WTC11 (cell line): ENCODE data around the gene RNF182. TPM values are rescaled to one million over a fixed set of nuclear protein-coding genes. Genes with fewer than 3 reads are reported as not detected.

ENCODE experiments used
- ATAC-seq: fragments of 200-7000 bp; cut with Tn5 transposase; 2 replicates; pipeline ENCODE4 v1.10.0; 2021; ENCODE audit warnings: mild to moderate bottlenecking, moderate library complexity
- CTCF ChIA-PET: fragments of 300-600 bp; sonication (Branson Sonifier 250); formaldehyde crosslinking; loops from one replicate; lab custom pipeline; 2021; ENCODE audit warnings: antibody characterized with exemption; lab: Charles Lee
- POLR2A ChIA-PET: fragments of 350-600 bp; sonication (Branson Sonifier 250); formaldehyde crosslinking; loops from one replicate; lab custom pipeline; 2021; ENCODE audit warnings: antibody characterized with exemption; lab: Charles Lee
- DNase-seq: peaks from one replicate; pipeline ENCODE4 v3.0.0; 2021; ENCODE audit warnings: low spot score
- H3K27ac Mint-ChIP-seq: 2 replicates; pipeline ENCODE4 v1.8.0; 2021; ENCODE audit warnings: mixed read lengths
- H3K27me3 Mint-ChIP-seq: 2 replicates; pipeline ENCODE4 v1.8.0; 2021; ENCODE audit warnings: low read depth, mild to moderate bottlenecking, moderate library complexity, mixed read lengths
- H3K36me3 Mint-ChIP-seq: 2 replicates; pipeline ENCODE4 v1.8.0; 2021; ENCODE audit warnings: mixed read lengths
- H3K4me1 Mint-ChIP-seq: 2 replicates; pipeline ENCODE4 v1.8.0; 2022; ENCODE audit warnings: mixed read lengths
- H3K4me3 Mint-ChIP-seq: 2 replicates; pipeline ENCODE4 v1.8.0; 2021; ENCODE audit warnings: mild to moderate bottlenecking, moderate library complexity, mixed read lengths
- H3K9me3 Mint-ChIP-seq: 2 replicates; pipeline ENCODE4 v1.8.0; 2021; ENCODE audit warnings: mixed read lengths
- AFF4 ChIP-seq: sonication (generic); formaldehyde crosslinking; IDR thresholded peaks from 2 replicates; pipeline ENCODE4 v1.8.1; 2023; ENCODE audit warnings: mild to moderate bottlenecking, missing genetic modification reagents, borderline replicate concordance
- CBFB ChIP-seq: sonication (generic); formaldehyde crosslinking; IDR thresholded peaks from 2 replicates; pipeline ENCODE4 v1.8.1; 2022; ENCODE audit warnings: mild to moderate bottlenecking, low read depth, missing genetic modification reagents
- CREM ChIP-seq: sonication (generic); formaldehyde crosslinking; IDR thresholded peaks from 2 replicates; pipeline ENCODE4 v1.8.1; 2022; ENCODE audit warnings: mild to moderate bottlenecking, missing genetic modification reagents, moderate library complexity
- EMX1 ChIP-seq: fragments of 250-450 bp; sonication (Bioruptor Pico); IDR thresholded peaks from 2 replicates; pipeline ENCODE4 v1.8.0; 2021; ENCODE audit warnings: mild to moderate bottlenecking
- MXD4 ChIP-seq: fragments of 250-450 bp; sonication (Bioruptor Pico); IDR thresholded peaks from 2 replicates; pipeline ENCODE4 v1.8.0; 2021; ENCODE audit warnings: mild to moderate bottlenecking, moderate library complexity, borderline replicate concordance
- MYBL2 ChIP-seq: sonication (generic); formaldehyde crosslinking; IDR thresholded peaks from 2 replicates; pipeline ENCODE4 v1.8.1; 2023; ENCODE audit warnings: mild to moderate bottlenecking, moderate library complexity, missing genetic modification reagents
- NFATC4 ChIP-seq: fragments of 250-450 bp; sonication (Bioruptor Pico); IDR thresholded peaks from 2 replicates; pipeline ENCODE4 v1.9.0; 2021; ENCODE audit warnings: mild to moderate bottlenecking
- RORB ChIP-seq: fragments of 250-450 bp; sonication (Bioruptor Pico); IDR thresholded peaks from 2 replicates; pipeline ENCODE4 v1.9.0; 2021; ENCODE audit warnings: mild to moderate bottlenecking
- SOX15 ChIP-seq: fragments of 250-450 bp; sonication (Bioruptor Pico); IDR thresholded peaks from 2 replicates; pipeline ENCODE4 v1.9.0; 2021; ENCODE audit warnings: mild to moderate bottlenecking
- TEAD1 ChIP-seq: sonication (generic); formaldehyde crosslinking; IDR thresholded peaks from 2 replicates; pipeline ENCODE4 v1.8.0; 2022; ENCODE audit warnings: mild to moderate bottlenecking, missing genetic modification reagents
- ZBTB43 ChIP-seq: sonication (generic); formaldehyde crosslinking; IDR thresholded peaks from 2 replicates; pipeline ENCODE4 v1.8.1; 2023; ENCODE audit warnings: mild to moderate bottlenecking, missing genetic modification reagents
- ZNF219 ChIP-seq: sonication (generic); formaldehyde crosslinking; IDR thresholded peaks from 2 replicates; pipeline ENCODE4 v1.8.0; 2023; ENCODE audit warnings: missing genetic modification reagents, mild to moderate bottlenecking, borderline replicate concordance
- ZNF263 ChIP-seq: sonication (generic); formaldehyde crosslinking; IDR thresholded peaks from 2 replicates; pipeline ENCODE4 v1.8.1; 2022; ENCODE audit warnings: low read depth, mild to moderate bottlenecking, moderate library complexity, missing genetic modification reagents
- ZNF317 ChIP-seq: sonication (generic); formaldehyde crosslinking; IDR thresholded peaks from 2 replicates; pipeline ENCODE4 v1.8.1; 2023; ENCODE audit warnings: low read depth, mild to moderate bottlenecking, moderate library complexity, missing genetic modification reagents, borderline replicate concordance
- total RNA-seq: library from RNA; stranded (reverse); gene quantifications from 3 replicates; pipeline ENCODE4 v1.2.3, GENCODE V29; 2021
- TF ChIP-seq, protein P1 (sequence below): sonication (generic); formaldehyde crosslinking; IDR thresholded peaks from 2 replicates; pipeline ENCODE4 v1.8.0; 2023; ENCODE audit warnings: missing genetic modification reagents, mild to moderate bottlenecking, borderline replicate concordance
- TF ChIP-seq, protein P2 (sequence below): sonication (generic); formaldehyde crosslinking; IDR thresholded peaks from 2 replicates; pipeline ENCODE4 v1.8.0; 2023; ENCODE audit warnings: missing genetic modification reagents
- TF ChIP-seq, protein P3 (sequence below): sonication (generic); formaldehyde crosslinking; IDR thresholded peaks from 2 replicates; pipeline ENCODE4 v1.8.1; 2023; ENCODE audit warnings: mild to moderate bottlenecking, moderate library complexity, missing genetic modification reagents

RNF182 gene
- total RNA-seq, 1 experiment from 2014 or later, result 6.7 TPM

GRCh38 chr6:14001329-14002012, 76.7 kb downstream of the RNF182 start:
- ATAC-seq (no peak), DNase-seq (no peak)
- no peak overlapping the region for H3K4me3 Mint-ChIP-seq
- no peak overlapping the region for H3K27ac Mint-ChIP-seq
- H3K9me3 Mint-ChIP-seq, result peaks cover 18% of the 10 kb centered on the region
- CTCF ChIA-PET, result interaction anchor here (1.4 kb wide), 1 partner anchor 87 kb away, joined by 6 read pairs; no protein-coding TSS in a partner anchor
- H3K36me3 Mint-ChIP-seq, result peaks cover 2% of the 10 kb centered on the region; the same call in 1 of the 2 replicates
- POLR2A ChIA-PET, result no interaction called here
- H3K4me1 Mint-ChIP-seq, result peaks cover 16% of the 10 kb centered on the region
- no peaks in the 10 kb centered on the region for H3K27me3 Mint-ChIP-seq
- TF ChIP-seq MXD4 (CRISPR knock-in tag), result no peak
- no peak for TF ChIP-seq AFF4 (CRISPR knock-in tag)
- no peak for TF ChIP-seq EMX1 (CRISPR knock-in tag)
- no peak for TF ChIP-seq ZNF219 (CRISPR knock-in tag)
- TF ChIP-seq ZNF317 (CRISPR knock-in tag), result no peak
- TF ChIP-seq, all 79 proteins: peak for 0

DNA sequence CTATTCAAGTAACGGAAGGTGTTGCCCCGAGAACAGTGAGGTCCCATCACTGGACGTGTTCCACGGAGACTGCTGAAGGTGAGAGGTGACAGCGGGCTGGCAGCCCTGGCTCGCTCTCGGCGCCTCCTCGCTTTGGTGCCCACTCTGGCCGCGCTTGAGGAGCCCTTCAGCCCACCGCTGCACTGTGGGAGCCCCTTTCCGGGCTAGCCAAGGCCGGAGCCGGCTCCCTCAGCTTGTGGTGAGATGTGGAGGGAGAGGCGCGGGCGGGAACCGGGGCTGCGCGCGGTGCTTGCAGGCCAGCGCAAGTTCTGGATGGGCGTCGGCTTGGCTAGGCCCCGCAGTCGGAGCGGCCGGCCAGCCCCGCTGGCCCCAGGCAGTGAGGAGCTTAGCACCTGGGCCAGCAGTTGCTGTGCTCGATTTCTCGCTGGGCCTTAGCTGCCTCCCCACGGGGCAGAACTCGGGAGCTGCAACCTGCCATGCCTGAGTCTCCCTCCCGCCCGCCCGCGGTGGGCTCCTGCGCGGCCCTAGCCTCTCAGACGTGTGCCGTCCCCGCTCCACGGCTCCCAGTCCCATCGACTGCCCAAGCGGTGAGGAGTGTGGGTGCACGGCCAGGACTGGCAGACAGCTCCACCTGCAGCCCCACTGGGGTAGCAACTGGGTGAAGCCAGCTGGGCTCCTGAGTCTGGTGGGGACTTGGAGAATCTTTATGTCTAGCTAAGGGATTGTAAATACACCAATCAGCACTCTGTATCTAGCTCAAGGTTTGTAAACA, 77.6 kb downstream of the RNF182 start:
- Mint-ChIP-seq H3K27ac (no peak overlapping the region), H3K9me3 (peaks cover 18% of the 10 kb centered on the region), H3K4me1 (peaks cover 19% of the 10 kb centered on the region), H3K36me3 (peaks cover 2% of the 10 kb centered on the region; the same call in 1 of the 2 replicates), H3K4me3 (no peak overlapping the region), H3K27me3 (no peaks in the 10 kb centered on the region)
- ChIA-PET CTCF (interaction anchor here (0.9 to 1.4 kb wide), 5 partner anchors 23 to 94 kb away, joined by 3 to 13 read pairs (median 4); no protein-coding TSS in a partner anchor), POLR2A (interaction anchor here (0.8 kb wide), 1 partner anchor 44 kb away, joined by 4 read pairs; no protein-coding TSS in a partner anchor)
- peak; percentile 56 for DNase-seq
- peak; percentile 82 for ATAC-seq
- TF ChIP-seq NFATC4 (CRISPR knock-in tag), result no peak
- no peak for TF ChIP-seq CBFB (CRISPR knock-in tag)
- TF ChIP-seq, protein P1, sequence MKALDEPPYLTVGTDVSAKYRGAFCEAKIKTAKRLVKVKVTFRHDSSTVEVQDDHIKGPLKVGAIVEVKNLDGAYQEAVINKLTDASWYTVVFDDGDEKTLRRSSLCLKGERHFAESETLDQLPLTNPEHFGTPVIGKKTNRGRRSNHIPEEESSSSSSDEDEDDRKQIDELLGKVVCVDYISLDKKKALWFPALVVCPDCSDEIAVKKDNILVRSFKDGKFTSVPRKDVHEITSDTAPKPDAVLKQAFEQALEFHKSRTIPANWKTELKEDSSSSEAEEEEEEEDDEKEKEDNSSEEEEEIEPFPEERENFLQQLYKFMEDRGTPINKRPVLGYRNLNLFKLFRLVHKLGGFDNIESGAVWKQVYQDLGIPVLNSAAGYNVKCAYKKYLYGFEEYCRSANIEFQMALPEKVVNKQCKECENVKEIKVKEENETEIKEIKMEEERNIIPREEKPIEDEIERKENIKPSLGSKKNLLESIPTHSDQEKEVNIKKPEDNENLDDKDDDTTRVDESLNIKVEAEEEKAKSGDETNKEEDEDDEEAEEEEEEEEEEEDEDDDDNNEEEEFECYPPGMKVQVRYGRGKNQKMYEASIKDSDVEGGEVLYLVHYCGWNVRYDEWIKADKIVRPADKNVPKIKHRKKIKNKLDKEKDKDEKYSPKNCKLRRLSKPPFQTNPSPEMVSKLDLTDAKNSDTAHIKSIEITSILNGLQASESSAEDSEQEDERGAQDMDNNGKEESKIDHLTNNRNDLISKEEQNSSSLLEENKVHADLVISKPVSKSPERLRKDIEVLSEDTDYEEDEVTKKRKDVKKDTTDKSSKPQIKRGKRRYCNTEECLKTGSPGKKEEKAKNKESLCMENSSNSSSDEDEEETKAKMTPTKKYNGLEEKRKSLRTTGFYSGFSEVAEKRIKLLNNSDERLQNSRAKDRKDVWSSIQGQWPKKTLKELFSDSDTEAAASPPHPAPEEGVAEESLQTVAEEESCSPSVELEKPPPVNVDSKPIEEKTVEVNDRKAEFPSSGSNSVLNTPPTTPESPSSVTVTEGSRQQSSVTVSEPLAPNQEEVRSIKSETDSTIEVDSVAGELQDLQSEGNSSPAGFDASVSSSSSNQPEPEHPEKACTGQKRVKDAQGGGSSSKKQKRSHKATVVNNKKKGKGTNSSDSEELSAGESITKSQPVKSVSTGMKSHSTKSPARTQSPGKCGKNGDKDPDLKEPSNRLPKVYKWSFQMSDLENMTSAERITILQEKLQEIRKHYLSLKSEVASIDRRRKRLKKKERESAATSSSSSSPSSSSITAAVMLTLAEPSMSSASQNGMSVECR (CRISPR knock-in tag), result no peak
- no peak for TF ChIP-seq RORB (CRISPR knock-in tag)
- no peak for TF ChIP-seq ZNF219 (CRISPR knock-in tag)

DNA sequence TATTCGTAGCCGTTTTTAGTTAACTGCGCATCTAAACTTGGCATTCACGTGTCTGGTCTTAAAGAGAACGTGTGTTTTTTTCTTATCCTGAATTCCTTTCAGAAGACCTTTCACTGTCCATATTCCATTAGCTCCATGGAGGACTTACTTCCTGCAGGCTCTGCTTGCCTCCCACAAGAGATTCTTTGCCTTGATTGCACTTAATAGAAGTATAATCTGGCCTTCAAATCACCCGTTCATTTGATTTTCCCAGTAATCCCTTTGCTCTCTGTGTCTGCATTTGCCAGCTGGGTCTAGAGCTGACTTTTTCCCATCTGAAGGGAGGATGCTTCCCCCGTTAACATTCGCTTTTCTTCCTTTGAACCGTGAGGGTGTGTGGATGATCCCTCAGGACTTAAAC, 79.5 kb downstream of the RNF182 start:
- ATAC-seq (no peak), DNase-seq (no peak)
- Mint-ChIP-seq H3K36me3 (peaks cover 2% of the 10 kb centered on the region; the same call in 1 of the 2 replicates), H3K4me3 (no peak overlapping the region), H3K9me3 (peaks cover 7% of the 10 kb centered on the region; the same call in 1 of the 2 replicates), H3K27ac (no peak overlapping the region), H3K27me3 (no peaks in the 10 kb centered on the region), H3K4me1 (peaks cover 23% of the 10 kb centered on the region)
- ChIA-PET CTCF (interaction anchor here (0.9 to 1.3 kb wide), 4 partner anchors 40 to 96 kb away, joined by 3 to 4 read pairs (median 3); partner anchors contain the start of gene RNF182), POLR2A (no interaction called here)
- TF ChIP-seq ZBTB43 (no peak), ZNF263 (CRISPR knock-in tag) (no peak), SOX15 (no peak), MYBL2 (no peak), TEAD1 (CRISPR knock-in tag) (no peak), CREM (no peak), EMX1 (CRISPR knock-in tag) (no peak)
- TF ChIP-seq, protein P2, sequence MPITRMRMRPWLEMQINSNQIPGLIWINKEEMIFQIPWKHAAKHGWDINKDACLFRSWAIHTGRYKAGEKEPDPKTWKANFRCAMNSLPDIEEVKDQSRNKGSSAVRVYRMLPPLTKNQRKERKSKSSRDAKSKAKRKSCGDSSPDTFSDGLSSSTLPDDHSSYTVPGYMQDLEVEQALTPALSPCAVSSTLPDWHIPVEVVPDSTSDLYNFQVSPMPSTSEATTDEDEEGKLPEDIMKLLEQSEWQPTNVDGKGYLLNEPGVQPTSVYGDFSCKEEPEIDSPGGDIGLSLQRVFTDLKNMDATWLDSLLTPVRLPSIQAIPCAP (CRISPR knock-in tag), result no peak
- TF ChIP-seq, protein P3, sequence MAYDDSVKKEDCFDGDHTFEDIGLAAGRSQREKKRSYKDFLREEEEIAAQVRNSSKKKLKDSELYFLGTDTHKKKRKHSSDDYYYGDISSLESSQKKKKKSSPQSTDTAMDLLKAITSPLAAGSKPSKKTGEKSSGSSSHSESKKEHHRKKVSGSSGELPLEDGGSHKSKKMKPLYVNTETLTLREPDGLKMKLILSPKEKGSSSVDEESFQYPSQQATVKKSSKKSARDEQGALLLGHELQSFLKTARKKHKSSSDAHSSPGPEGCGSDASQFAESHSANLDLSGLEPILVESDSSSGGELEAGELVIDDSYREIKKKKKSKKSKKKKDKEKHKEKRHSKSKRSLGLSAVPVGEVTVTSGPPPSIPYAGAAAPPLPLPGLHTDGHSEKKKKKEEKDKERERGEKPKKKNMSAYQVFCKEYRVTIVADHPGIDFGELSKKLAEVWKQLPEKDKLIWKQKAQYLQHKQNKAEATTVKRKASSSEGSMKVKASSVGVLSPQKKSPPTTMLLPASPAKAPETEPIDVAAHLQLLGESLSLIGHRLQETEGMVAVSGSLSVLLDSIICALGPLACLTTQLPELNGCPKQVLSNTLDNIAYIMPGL (CRISPR knock-in tag), result no peak
